ENCODE measurements around the gene PTH2R. TPM values are rescaled to one million over a fixed set of nuclear protein-coding genes. Genes with fewer than 3 reads are reported as not detected.

PTH2R gene
- total RNA-seq, 1 donor from 2014 or later, result not detected

DNA sequence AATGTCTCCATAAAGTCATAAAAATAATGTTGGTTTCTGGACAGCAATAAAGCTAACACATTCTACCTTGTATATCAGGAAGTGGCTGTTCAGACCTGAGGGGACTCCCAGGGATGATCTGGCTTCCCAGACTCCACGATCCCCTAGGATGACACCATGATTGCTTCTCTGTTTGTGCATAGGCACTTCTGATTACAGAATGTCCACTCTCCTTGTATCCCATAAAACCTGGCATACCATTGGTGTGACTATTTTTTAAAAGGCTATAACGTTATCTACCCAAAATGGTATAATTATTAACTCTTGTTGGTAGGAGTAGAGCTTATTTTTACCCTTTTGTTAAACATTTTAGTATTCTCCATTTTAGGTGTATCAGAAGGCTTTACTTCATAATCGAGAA lies 57.1 kb downstream of the PTH2R start:
- Histone ChIP-seq H3K27ac (replicated peaks) (no peak overlapping the region), H3K36me3 (no peaks in the 10 kb centered on the region), H3K4me1 (peaks cover 4% of the 10 kb centered on the region), H3K4me3 (no peak overlapping the region), H3K9me3 (replicated peaks) (no peaks in the 10 kb centered on the region), H3K27me3 (ENCODE audit: low read depth) (no peaks in the 10 kb centered on the region)
- TF ChIP-seq, protein P1, sequence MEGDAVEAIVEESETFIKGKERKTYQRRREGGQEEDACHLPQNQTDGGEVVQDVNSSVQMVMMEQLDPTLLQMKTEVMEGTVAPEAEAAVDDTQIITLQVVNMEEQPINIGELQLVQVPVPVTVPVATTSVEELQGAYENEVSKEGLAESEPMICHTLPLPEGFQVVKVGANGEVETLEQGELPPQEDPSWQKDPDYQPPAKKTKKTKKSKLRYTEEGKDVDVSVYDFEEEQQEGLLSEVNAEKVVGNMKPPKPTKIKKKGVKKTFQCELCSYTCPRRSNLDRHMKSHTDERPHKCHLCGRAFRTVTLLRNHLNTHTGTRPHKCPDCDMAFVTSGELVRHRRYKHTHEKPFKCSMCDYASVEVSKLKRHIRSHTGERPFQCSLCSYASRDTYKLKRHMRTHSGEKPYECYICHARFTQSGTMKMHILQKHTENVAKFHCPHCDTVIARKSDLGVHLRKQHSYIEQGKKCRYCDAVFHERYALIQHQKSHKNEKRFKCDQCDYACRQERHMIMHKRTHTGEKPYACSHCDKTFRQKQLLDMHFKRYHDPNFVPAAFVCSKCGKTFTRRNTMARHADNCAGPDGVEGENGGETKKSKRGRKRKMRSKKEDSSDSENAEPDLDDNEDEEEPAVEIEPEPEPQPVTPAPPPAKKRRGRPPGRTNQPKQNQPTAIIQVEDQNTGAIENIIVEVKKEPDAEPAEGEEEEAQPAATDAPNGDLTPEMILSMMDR (IDR thresholded peaks at IDR 0.05; ENCODE audit: borderline replicate concordance), result no peak
- intact Hi-C loops (cut with micrococcal nuclease), result no loop called here
- no peak for DNase-seq

DNA sequence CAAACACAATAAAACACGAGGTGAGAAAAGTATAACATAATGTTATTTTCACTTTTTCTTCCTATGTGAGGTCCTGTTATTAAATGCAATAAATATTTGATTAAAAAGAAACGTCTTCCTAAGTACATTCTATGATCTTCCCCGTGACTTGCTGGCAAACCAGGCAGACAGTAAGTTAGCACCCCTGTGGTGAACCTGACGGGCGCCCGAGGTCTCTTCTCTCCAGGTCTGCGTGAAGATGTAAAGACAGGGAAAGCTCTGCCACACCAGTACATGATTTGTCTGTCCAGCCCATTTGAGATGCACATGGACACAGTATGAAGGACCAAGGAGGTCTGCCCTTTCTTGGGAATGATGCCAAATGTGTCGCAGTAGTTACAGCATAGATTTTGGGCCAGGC lies 57.6 kb downstream of the PTH2R start:
- intact Hi-C loops (cut with micrococcal nuclease), result no loop called here
- H3K27me3 ChIP-seq (ENCODE audit: low read depth), result no peaks in the 10 kb centered on the region
- H3K27ac ChIP-seq (replicated peaks), result no peak overlapping the region
- TF ChIP-seq, protein P1 (IDR thresholded peaks at IDR 0.05; ENCODE audit: borderline replicate concordance), result no peak
- no peak overlapping the region for H3K4me3 ChIP-seq
- no peaks in the 10 kb centered on the region for H3K9me3 ChIP-seq (replicated peaks)
- no peaks in the 10 kb centered on the region for H3K36me3 ChIP-seq
- DNase-seq, result no peak
- peaks cover 4% of the 10 kb centered on the region for H3K4me1 ChIP-seq

DNA sequence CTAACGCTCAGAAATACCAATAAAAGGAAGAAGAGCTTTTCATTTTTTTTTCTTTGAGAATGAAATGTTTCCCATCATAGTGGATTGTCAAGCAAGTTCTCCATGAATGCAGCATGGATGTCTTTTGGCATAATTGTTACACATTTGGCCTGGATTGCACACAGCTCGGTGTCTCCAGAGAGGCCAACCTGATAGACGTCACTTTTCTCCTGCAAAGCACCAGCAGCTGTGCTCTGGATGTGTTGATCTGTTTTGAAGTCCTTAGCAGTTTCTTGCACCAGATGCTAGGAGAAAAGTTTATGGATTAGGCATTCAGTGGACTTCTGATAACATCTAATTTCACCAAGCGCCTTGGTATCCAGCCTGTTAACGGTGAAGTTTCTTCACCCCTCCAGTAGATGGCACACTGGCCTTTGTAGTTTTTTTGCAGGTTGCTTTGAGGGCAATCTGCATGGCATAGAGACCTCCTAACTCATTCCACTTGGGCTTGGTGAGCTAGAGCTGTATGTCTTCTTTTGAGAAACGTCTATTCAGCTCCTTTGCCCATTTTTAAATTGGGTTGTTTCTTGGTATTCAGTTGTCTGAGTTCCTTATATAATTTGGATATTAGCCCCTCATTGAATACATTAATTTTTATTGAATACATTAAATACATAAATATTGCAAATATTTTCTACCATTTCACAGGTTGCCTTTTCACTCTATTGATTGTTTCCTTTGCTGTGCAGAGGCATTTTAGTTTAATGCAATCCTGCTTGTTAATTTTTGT lies 59.7 kb downstream of the PTH2R start:
- intact Hi-C loops (cut with micrococcal nuclease), result no loop called here
- no peak for DNase-seq
- peaks cover 5% of the 10 kb centered on the region for H3K9me3 ChIP-seq (replicated peaks)
- peaks cover 4% of the 10 kb centered on the region for H3K4me1 ChIP-seq
- no peaks in the 10 kb centered on the region for H3K27me3 ChIP-seq (ENCODE audit: low read depth)
- no peaks in the 10 kb centered on the region for H3K36me3 ChIP-seq
- no peak overlapping the region for H3K4me3 ChIP-seq
- TF ChIP-seq, protein P1 (IDR thresholded peaks at IDR 0.05; ENCODE audit: borderline replicate concordance), result peak; percentile 60
- H3K27ac ChIP-seq (replicated peaks), result no peak overlapping the region

DNA sequence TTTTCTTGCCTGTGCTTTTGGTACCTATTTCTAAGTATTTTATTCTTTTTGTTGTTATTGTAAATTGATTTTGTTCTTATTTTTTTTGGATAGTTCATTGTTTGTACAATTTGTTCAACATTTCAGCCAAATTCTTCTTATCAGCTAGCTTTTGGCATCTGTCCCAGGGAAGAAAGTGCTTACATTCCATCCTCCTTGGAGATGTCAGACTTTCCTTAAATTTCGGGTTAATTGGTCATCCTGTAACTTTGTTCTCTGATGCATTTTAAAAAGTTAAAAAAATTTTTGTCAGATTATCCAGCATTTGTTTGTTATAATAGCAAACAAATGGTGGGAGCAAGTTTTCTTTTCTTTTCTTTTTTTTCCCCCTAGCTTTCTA lies 60.3 kb downstream of the PTH2R start:
- DNase-seq, result no peak
- intact Hi-C loops (cut with micrococcal nuclease), result no loop called here
- peaks cover 4% of the 10 kb centered on the region for H3K4me1 ChIP-seq
- TF ChIP-seq, protein P1 (IDR thresholded peaks at IDR 0.05; ENCODE audit: borderline replicate concordance), result no peak
- no peaks in the 10 kb centered on the region for H3K27me3 ChIP-seq (ENCODE audit: low read depth)
- no peak overlapping the region for H3K27ac ChIP-seq (replicated peaks)
- no peak overlapping the region for H3K4me3 ChIP-seq
- H3K36me3 ChIP-seq, result no peaks in the 10 kb centered on the region
- H3K9me3 ChIP-seq (replicated peaks), result peaks cover 9% of the 10 kb centered on the region

- no peak overlapping the region for H3K4me3 ChIP-seq
- no peak overlapping the region for H3K27ac ChIP-seq (replicated peaks)
Measured at GRCh38 chr2:208467564-208467963, 61.0 kb downstream of the PTH2R start.

More at GRCh38 chr2:208467564-208467963, 61.0 kb downstream of the PTH2R start:
- no peak for DNase-seq
- no peaks in the 10 kb centered on the region for H3K27me3 ChIP-seq (ENCODE audit: low read depth)
- intact Hi-C loops (cut with micrococcal nuclease), result no loop called here
- TF ChIP-seq, protein P1 (IDR thresholded peaks at IDR 0.05; ENCODE audit: borderline replicate concordance), result no peak
- peaks cover 9% of the 10 kb centered on the region for H3K9me3 ChIP-seq (replicated peaks)
- no peaks in the 10 kb centered on the region for H3K36me3 ChIP-seq
- H3K4me1 ChIP-seq, result peaks cover 4% of the 10 kb centered on the region
